Inflammatory macrophage (primary cell): Measurements from ENCODE around the gene UROS.

Experiments used
- DNase-seq, 2 donors: peaks; one replicate each; pipeline ENCODE4 v3.0.0-alpha.2; 2020 to 2022

The UROS gene

DNA sequence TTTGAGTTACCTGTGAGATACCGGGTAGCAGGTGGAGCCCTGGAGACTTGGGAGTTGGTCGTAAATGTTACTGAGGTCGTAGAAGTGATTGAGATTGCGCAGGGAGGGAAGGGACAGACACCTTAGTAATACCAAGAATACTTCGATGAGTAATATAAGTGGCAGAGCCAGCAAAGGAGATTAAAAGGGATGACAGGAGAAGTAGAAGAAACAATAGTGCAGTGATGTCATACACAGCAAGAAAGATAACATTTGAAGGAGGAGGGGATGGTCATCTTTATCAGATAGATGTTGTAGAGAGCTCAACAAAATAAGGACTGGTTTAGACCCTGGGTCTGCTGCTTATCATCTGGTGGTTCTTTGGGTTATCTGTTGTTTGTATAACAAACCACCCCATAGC lies 5.3 kb upstream of the UROS start:
- no peak for DNase-seq

DNA sequence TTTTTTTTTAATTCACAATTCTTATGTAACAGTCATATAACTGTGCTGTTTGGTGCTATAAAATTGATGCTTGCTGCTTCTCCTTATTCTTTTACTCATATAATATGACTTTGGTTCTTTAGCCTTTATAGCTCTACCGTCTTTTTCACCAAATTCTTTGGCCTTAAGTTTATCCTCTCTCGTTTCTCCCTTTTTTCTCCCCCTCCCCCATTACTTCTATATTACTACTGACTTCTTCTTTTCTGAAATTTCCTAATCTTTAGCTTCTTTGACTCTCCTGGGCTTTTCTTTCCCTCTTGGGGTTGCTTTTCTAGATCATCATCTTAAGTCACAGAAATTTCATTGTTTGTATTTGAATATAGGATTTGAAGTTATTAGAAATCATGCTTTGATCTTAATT lies 4.1 kb upstream of the UROS start:
- peak in 1 of 2 donors; percentile 14 for DNase-seq

DNA sequence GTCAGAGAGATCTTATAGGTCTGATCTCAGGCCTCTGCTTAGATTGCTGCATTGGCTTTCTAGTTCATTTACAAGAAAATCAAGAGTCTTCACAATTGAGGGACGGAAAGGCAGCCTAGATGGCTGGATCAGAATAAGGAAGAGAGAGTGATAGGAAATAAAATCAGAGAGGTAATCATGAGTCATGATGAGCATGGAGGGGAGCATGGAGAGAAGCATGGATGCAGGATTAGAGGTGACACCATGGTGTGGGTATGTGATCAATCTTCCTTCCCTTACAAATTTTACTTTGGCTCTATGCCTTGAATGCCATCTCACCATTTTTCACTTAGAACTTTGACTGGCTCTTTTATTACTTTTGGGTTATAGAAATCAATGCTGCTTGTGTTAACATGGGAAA lies 1.7 kb upstream of the UROS start:
- no peak for DNase-seq

DNA sequence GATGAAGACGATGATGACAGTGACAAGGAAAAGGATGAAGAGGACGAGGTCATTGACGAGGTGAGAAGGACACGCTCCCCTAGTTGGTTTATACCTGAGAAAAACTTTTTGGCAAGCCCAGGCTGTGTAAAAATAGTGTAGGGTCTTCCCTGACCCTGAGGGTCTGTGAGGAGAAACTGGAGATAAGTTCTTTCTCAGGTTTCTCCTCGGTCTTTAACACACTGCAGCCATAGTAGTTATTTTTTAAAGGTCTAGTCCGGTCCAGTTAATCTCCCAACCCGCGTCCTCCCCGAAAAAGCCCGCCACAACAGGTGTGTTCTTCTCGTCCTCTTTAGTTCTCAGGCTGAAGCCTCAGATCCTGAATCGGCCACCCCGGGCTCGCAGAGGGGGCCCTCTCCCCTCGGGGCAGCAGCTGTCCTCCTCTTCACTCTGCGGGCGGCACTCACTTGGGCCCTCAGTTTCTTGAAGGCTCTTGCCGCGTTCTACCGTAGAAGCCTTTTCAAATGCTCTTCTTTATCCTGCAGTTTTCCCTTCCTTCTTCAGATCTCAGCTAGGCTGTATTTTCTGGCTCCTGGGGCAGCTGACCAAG lies 699 bp upstream of the UROS start:
- no peak for DNase-seq

DNA sequence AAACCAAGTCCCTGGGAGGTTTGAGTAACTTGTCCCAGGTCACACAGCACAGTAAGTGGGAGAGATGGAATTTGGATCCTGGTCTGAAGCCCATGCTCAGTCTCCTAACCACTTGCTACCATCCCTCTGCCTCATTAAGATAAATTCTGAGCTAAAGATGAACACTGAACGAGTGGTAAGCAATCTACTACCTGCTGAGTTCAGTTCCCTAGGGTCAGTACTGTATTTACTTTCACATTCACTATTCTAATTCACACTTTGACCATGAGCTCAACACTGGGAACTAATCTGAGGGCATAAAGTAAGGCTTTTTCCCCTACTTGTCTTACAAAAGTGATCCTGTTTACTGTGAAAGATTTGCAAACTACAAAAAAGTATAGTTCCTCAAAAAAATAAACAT lies 2.4 kb downstream of the UROS start:
- peak in 1 of 2 donors; percentile 15 for DNase-seq

DNA sequence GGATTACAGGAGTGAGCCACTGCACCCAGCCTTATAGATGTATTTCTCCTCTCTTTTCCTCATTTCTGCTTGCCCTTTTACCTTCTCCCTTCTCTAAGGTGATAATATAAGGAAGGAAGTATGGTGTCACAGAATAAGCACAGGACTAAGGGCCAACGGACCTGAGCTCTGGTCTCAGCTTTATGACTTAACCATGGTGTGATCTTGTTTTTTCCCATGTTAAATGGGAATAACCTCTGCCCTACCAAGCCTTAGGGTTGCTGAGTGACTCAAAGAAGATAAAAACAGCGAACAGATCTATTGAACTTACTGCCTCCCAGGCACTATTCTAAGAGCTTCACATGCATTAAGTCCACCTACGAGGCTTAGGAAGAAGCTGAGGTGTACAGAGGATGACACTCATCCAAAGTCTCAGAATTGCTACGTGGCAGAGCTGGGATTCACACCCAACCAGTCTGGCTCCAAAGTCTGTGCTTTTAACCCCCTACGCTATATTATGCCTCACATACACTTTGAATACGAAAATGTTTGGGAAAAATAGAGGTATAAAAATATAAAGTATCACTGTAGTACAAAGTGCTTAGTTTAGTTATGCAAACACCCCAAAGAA lies 5.6 kb downstream of the UROS start:
- no peak for DNase-seq

DNA sequence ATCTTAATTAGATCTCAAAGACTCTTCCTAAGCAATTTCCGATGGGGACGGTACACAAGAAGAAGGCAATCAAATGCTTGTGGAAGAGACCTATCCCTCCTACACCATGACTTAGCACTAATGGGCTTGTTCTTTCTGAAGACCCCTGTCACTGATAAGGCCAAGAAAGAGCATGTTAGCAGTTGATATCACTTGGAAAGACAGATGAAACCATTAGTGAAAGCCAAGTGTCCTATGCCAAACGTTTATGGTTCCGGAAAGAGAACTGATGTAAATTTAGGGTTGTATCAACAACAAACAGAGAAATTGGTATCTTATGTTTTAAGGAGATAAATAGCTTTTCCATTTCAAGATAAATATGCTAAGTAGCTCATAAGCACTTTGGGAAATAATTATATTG lies 6.5 kb downstream of the UROS start:
- DNase-seq, result no peak

DNA sequence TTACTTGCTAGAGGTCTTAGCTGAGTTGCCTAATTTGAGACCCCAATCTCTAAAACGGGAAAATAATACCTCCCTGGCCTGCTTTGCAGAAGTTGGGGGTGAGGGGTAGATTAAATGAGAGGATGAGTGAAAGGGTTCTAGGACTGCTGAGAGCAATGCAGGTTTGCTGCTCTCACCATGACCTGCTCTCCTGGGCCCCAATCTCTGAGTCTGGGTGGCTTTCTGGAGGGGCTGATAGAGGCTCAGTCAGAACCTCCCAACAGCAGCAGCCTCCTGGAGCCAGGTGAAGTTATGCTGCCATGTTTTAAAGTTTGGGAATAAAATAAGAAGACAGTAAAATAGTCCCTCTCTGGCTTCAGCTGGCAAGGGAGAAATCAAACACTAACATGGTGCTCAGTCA lies 7.3 kb downstream of the UROS start:
- DNase-seq, result no peak

DNA sequence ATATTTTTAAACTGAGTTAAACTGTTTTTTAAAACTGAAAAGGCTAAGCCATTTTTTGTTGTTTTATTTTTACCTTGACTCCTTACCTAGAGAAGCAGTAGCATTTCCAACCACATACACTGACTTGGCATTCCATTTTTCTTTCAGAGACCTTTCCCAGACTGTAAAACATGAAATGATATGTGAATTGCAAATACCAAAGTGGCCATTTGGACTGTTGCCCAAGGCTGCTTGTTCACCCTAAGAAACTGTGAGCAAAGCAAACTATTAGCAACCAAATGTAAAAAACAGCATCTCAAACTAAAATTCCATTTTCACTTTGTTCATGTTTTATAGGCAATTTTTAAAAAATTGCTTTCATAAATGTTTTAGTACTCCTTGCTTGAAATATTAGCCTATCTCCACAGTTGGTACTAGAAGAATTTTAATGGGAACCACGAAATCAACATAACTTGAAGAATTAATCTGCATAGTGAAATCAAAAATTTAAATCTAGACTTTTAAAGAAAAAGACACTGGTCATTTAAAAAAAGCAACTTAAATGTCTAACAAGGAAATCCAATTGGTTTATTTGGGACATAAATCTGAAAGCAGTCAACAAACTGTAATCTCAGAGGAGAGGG lies 10.8 kb downstream of the UROS start:
- DNase-seq, result no peak

DNA sequence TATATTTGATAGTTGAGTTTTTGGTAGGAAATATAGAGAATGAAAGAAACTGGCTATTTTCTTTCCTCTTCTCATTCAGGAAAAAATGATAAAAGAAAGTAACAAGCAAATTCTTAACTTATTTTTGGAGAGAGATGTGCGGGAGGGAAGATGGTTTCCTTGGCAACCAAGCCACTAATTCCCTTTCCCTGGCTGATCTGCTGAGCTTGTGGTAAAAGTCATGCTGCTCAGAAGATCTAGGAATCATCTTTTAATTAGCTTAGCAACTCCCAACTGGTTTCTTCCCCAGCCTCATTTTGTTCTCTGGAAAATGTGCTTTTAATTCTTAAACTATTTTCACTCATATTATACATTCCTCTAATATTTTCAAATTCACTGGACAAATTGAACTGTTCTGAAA lies 11.8 kb downstream of the UROS start:
- DNase-seq, result no peak

DNA sequence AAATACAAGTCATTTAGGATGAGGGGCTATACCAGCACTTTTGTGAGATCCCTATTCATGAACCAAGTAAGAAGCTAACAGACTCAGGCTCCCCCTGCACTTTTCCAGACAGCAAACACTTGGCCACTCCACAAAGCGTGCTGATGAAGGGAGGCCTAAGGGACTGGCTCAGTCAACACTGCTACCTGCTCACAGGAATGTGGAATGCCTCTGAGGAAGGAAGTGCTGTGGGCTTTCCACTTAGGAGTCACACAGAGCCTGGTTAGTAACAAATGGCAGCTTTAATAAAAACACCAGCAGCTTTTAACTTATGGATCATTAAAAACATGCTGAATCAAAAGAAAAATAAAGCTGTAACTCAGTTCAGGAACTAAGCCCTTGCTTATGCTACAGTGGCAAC lies 15.0 kb downstream of the UROS start:
- DNase-seq, result no peak

DNA sequence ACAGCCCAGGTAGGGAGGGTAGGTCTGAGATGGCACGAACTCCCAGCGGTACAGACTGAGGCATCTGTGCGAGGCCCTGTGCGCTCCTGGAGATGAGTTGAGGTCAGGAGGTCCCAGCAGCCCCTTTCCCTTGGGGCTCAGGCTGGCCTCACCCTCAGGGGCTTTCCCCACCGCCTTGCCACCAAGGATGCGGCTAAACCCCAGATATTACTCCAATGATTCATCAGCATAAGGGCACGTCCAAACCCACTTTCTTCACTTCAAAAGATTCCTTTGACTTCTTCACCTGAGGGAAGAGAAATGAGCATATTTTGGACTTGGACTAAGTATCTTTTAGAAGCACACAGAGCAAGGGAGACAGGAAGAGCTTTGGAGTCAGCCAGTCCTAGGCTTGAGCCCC lies 20.3 kb downstream of the UROS start:
- DNase-seq, result no peak

DNA sequence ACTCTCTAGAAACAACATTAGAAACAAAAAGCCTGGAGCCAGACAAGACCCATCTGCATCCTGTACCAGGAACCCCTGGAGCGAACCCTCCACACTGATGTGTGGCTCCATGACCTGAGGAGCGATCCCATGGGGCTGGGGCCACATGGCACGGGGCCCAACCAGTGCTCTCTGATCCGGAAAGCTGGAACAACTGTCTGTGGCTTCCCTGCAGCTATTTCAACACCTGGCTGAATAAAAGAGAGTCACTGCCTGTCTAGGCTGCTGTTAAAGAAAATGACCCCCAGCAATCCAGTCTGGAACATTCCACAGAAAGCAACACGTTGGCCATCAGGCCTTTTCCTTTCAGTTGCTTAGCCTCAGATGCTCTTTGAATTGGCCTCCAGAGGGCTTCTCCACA lies 20.9 kb downstream of the UROS start:
- DNase-seq, result no peak

DNA sequence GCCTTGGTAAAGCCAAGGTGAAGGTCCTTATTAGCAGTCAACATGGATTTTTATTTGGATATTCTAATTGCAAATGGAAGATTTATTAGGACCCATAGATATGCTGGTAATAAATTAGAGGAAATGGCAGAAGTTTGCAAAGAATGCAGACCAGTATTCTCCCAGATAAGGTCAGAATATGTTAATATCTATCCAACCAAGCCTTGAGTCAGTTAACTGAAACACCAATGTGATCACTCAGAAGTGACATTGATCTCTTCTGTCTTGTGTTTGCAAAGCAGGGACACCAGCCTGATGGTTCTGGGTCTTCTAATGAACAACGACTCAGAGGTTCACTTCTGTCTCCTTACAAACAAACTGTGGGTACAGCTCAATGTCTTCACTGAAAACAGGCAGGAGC lies 21.5 kb downstream of the UROS start:
- DNase-seq, result no peak

DNA sequence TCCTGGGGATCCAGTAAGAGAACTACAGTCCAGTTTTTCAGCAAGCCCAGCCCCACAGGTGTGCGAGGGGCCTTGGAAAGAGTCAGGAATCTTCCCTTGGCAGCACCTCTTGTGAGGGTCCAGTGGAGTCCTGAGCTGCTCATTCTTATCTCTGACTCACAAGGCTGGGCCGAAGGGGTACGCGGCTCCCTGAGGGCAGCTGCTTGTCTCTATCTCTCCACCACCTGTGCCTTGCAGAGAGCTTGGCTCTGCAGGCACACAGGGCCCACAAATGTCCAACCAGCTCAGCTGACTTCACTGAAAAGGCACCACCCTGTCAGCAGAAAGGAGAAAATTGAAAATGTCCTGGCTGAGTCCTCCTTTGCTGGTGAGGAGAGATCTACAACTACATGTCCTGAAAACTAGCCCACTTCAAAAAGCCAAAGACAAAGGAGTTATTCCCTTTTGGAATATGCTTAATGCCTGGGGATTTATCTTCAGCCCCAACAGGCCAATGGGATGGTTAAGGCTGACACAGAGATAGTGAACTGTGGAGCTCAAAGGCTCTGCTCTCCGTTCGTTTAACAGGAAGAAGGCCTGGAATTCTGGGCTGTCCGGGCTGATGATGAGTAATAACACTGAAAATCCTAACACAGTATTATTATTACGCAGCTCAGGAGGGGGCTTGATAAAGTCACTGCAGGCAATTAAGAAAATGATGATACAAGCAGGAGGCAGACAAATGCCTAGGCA lies 23.4 kb downstream of the UROS start:
- no peak for DNase-seq

DNA sequence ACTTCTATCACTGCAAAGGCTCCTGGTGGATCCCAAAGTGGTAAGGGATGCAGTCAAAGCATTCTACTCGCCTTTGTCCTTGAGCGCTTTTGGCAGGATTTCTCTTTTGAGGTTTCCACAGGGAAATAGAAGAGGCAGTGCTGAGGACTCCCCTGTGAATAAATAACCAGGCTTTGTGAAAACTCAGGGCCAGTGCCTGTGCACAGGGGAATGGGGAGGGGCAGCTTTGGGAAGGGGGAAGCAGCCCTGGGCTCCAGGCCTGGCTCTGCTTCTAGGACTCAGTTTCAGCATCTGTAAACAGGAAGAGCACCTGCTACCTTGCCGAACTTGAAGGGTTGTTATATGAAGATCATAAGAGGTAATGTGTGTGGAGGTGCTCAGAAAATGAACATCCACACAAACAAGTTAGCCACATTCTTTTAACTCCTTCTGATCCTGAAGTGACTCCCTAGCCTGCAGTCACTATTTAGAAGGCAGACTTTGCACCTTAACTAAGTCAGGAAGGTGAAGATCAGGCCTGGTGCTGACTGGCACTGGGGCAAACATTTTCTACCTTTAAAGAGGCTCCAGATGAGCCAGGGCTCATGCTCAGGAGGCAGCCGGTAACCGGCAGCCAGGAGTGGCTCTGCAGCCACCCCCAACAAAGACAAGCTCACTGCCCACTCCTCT lies 24.9 kb downstream of the UROS start:
- no peak for DNase-seq

DNA sequence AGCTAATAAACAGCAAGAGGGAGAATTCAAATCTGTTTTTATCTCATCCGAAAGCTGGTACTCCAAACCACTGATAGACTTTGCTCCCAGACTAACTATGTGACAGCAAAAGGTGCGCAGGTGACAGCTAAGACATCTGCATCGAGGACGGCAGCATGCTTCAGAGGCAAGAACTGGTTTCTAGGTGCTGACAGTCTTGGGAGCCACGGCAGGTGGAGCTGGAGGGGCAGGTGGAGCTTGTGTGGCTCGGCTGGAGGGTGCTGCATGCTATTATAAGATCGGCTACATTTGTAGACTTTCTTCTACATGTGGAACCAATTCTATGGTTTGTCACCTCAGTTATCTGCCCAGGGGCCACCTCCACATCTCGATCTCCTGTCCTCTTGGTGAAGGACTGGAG lies 25.6 kb downstream of the UROS start:
- DNase-seq, result no peak

DNA sequence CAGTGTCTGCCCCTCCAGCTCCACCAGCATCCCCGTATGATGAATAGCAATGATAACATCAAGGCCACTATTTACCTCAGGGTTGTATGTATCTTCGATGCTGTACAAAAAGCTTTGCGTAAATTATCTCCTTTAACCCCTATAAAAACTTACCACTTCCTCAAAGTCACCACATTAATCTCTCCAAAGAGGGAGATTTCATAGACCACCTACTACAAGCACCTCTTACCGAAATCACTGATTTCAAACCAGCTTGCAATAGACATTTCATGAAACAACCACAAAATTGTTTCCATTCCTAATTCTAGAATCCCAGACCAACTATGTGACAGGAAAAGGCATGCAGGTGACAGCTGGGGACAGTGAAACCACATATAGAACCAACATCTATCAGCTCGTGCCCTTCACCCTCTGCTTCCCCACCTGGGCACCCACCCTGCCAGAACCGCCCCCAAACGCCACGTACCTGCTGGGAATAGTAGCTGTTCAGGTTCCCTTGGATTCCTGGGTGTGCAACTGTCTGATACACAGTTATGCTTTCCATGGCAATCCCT lies 27.3 kb downstream of the UROS start:
- no peak for DNase-seq

DNA sequence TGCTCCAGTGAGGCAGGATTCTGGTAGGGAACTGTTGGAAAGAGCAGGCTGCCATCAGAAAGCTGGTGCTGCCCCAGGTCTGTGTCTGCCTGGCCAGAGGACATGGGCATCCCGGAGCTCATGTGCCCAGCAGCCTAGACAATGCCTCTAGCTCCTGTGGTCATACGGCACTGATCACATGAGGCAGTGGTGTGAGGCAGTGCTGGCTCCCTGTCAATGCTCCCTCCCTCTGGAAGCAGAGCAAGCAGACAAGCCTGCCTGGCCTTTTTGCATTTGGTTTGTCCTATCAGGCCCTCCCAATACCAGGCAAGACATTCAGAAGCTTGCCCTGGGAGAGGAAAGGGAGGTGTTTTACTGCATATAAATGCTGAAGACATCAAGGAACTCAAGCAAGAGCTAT lies 27.9 kb downstream of the UROS start:
- no peak for DNase-seq

DNA sequence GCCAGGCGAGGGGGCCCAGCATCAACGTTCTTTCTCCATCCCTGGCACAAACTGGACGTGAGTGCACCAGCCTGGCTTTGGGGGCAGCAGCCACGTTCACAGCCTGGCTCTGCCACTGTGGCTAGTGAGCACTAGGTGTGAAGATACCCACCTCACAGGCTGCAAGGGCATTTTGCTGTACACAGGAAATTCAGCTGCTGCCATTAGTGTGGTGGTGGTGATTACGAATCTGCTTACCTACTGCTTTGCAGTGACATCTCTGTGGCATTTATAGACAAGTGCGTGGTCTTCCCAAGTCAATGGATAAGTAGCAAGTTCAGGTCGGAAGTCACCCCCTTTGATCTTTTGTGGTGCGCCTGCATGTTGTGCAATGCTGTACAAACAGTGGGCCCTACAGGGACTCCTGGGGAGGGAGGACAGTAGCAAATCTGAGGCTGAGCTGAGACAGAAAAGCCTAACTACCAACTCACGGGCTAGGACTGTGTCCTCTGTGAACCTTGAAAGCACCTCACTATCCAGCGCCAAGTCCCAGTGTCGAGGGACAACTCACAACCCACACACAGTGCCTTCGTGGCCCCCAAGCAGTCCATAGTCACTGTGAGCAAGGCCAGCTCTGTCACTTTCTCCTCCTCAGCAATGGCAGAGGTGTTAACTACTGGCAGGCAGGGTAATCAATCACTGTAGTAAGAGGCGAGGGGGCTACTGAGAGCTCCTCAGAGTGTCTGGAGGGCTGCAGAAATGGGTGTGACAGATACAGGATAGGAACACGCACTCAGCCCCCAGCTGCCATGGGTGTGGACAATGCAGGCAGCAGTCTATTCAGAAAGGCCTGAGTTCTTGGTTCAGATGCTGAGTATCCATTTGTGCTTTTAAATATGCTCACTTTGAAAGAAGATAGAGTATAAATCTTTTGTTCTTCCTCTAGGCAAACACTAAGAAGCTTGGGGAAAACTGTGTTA lies 30.4 kb downstream of the UROS start:
- no peak for DNase-seq

DNA sequence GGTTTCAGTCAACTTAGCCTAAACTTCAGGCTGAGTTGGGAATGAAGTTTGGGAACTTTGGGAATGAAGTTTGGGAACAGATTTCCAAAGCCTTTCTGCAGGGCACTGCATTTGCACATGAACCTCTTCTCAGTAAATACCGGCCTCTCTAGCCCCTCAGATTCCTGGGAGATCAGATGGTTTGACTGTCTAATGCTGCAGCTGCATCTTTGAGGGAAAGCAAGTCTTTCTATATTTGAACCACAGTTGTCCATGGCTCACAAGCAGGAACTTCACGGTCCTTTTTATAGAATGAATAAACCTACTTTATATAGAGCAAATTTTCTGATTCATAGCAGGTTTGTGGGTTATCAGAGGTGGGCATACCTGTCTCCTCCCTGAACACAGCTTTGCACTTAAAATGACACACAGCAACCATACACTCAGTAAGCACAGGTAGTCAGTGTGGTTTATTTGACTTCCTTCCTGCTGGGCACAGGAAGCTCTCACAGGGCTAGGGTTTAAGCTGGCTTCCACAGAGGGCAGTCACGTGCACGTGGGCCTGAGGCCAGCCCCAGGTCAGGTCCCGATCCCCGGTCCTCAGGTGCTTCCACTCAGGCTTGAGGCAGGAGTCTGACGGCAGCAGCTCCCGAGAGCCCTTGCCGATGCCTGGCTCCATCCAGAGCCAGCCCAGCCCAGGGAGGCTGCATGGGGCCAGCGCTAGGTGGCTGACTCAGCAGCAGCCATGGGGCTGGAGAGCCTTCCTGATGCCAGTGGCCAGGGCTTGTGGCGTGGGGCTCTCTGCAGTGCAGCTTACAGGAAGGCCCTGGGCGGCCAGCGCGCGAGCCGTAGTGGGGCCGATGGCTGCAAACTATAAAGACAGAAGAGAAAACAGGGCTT lies 34.7 kb downstream of the UROS start:
- DNase-seq, result no peak
